GM19035 (cell line): ENCODE data around the gene CDC14B.
"Not testable (repeated sequence)": the region's sequence is repeated elsewhere in the genome, so short reads cannot be mapped to it uniquely, and the experiment has no call there.

ENCODE experiments used
- ATAC-seq: cut with Tn5 transposase; IDR thresholded peaks from one replicate; pipeline ENCODE4 v1.9.1; 2021; ENCODE audit not compliant: unreplicated experiment

The CDC14B gene

GRCh38 chr9:96619491-96620180 is at the start of gene CDC14B:
Gene CDC14B (minus strand): TSS chr9:96619843. CDS start chr9:96619378, 465 bp downstream.
- ATAC-seq: no peak

- no peak for ATAC-seq
Observed at GRCh38 chr9:96668868-96669534, 49.4 kb upstream of the CDC14B start.

GRCh38 chr9:96667363-96667728 is 47.7 kb upstream of the CDC14B start:
- ATAC-seq: no peak

GRCh38 chr9:96666653-96667362 is 47.2 kb upstream of the CDC14B start:
- peak; percentile 69 for ATAC-seq

- no peak for ATAC-seq
Observed at GRCh38 chr9:96665789-96666188, 46.1 kb upstream of the CDC14B start.

- no peak for ATAC-seq
Observed at GRCh38 chr9:96663506-96664120, 44.0 kb upstream of the CDC14B start.

GRCh38 chr9:96661711-96662110 is 42.1 kb upstream of the CDC14B start:
- no peak for ATAC-seq

GRCh38 chr9:96660692-96661248 is 41.1 kb upstream of the CDC14B start:
- no peak for ATAC-seq

- peak; percentile 63 for ATAC-seq
Observed at GRCh38 chr9:96655198-96655851, 35.7 kb upstream of the CDC14B start, which contains the start of gene PRXL2C. Gene PRXL2C (minus strand): TSS chr9:96655317. CDS start chr9:96655281, 36 bp downstream.

- peak; percentile 49 for ATAC-seq
Observed at GRCh38 chr9:96654450-96655197, 35.0 kb upstream of the CDC14B start.

GRCh38 chr9:96651626-96652025 is 32.0 kb upstream of the CDC14B start:
- no peak for ATAC-seq

- ATAC-seq: no peak
Observed at GRCh38 chr9:96649620-96650324, 30.1 kb upstream of the CDC14B start.

- ATAC-seq: no peak
Observed at GRCh38 chr9:96646081-96646991, 26.7 kb upstream of the CDC14B start.

GRCh38 chr9:96644137-96644536 is 24.5 kb upstream of the CDC14B start:
- no peak for ATAC-seq

GRCh38 chr9:96641514-96641913 is 21.9 kb upstream of the CDC14B start:
- no peak for ATAC-seq

GRCh38 chr9:96638606-96639364 is 19.1 kb upstream of the CDC14B start:
- ATAC-seq: no peak

- no peak for ATAC-seq
Observed at GRCh38 chr9:96636368-96636767, 16.7 kb upstream of the CDC14B start.

- not testable (repeated sequence) for ATAC-seq
Observed at GRCh38 chr9:96633579-96633978, 13.9 kb upstream of the CDC14B start.
